ENCODE data around the gene YARS1.

The YARS1 gene

GRCh38 chr1:32770221-32770731 lies 46.9 kb downstream of the YARS1 start:
- Histone ChIP-seq H3K4me3 (ENCODE audit: low read length) (no peak overlapping the region), H3K36me3 (replicated peaks; ENCODE audit: insufficient read depth, low read length) (0 out of 2 replicates have a peak, but pooled peaks cover 1% of the 10 kb centered on the region), H3K27me3 (replicated peaks; ENCODE audit: insufficient read depth, low read length) (no peaks in the 10 kb centered on the region), H2AFZ (ENCODE audit: low read length) (no peak overlapping the region), H3K4me2 (ENCODE audit: low read depth, low read length) (no peak overlapping the region), H3K27ac (ENCODE audit: low read length) (no peak overlapping the region), H3K9me2 (replicated peaks; ENCODE audit: insufficient read depth, low read length) (no peaks in the 10 kb centered on the region), H3F3A (ENCODE audit: insufficient read depth, low read length) (peaks cover 17% of the 10 kb centered on the region), H3K9ac (ENCODE audit: low read length) (no peak overlapping the region), H3K9me3 (replicated peaks; ENCODE audit: insufficient read depth, low read length) (no peaks in the 10 kb centered on the region), H3K4me1 (ENCODE audit: low read length) (no peaks in the 10 kb centered on the region), H4K20me1 (ENCODE audit: insufficient read depth, low read length) (0 out of 2 replicates have a peak, but pooled peaks cover 4% of the 10 kb centered on the region), H3K79me2 (ENCODE audit: low read length) (no peaks in the 10 kb centered on the region)
- DNase-seq: no peak
- TF ChIP-seq CTCF (IDR thresholded peaks at IDR 0.05; ENCODE audit: low read length): no peak
- no peak for TF ChIP-seq EZH2phosphoT487 (IDR thresholded peaks at IDR 0.05; ENCODE audit: low read length)
- no peak for TF ChIP-seq EZH2 (optimal IDR thresholded peaks at IDR 0.05; ENCODE audit: low read depth, low read length)

- no peaks in the 10 kb centered on the region for H3K79me2 ChIP-seq (ENCODE audit: low read length)
- H3K9me2 ChIP-seq (replicated peaks; ENCODE audit: insufficient read depth, low read length): no peaks in the 10 kb centered on the region
- no peak overlapping the region for H3K4me2 ChIP-seq (ENCODE audit: low read depth, low read length)
- no peak overlapping the region for H3K4me3 ChIP-seq (ENCODE audit: low read length)
- no peak for TF ChIP-seq EZH2phosphoT487 (IDR thresholded peaks at IDR 0.05; ENCODE audit: low read length)
- H3K4me1 ChIP-seq (ENCODE audit: low read length): no peaks in the 10 kb centered on the region
- H3K36me3 ChIP-seq (replicated peaks; ENCODE audit: insufficient read depth, low read length): no peaks in the 10 kb centered on the region
- H3F3A ChIP-seq (ENCODE audit: insufficient read depth, low read length): peaks cover 14% of the 10 kb centered on the region
- 0 out of 2 replicates have a peak, but pooled peaks cover 4% of the 10 kb centered on the region for H4K20me1 ChIP-seq (ENCODE audit: insufficient read depth, low read length)
- no peaks in the 10 kb centered on the region for H3K27me3 ChIP-seq (replicated peaks; ENCODE audit: insufficient read depth, low read length)
- H3K27ac ChIP-seq (ENCODE audit: low read length): no peak overlapping the region
- no peak overlapping the region for H2AFZ ChIP-seq (ENCODE audit: low read length)
- DNase-seq: no peak
- no peaks in the 10 kb centered on the region for H3K9me3 ChIP-seq (replicated peaks; ENCODE audit: insufficient read depth, low read length)
- H3K9ac ChIP-seq (ENCODE audit: low read length): no peak overlapping the region
These were observed 47.5 kb downstream of the YARS1 start for GRCh38 chr1:32769524-32770220.

GRCh38 chr1:32768110-32768850 lies 48.9 kb downstream of the YARS1 start:
- no peak for DNase-seq
- H3K27ac ChIP-seq (ENCODE audit: low read length): no peak overlapping the region
- peaks cover 4% of the 10 kb centered on the region for H3F3A ChIP-seq (ENCODE audit: insufficient read depth, low read length)

More at GRCh38 chr1:32768110-32768850, 48.9 kb downstream of the YARS1 start:
- no peak overlapping the region for H3K9ac ChIP-seq (ENCODE audit: low read length)
- no peaks in the 10 kb centered on the region for H3K9me3 ChIP-seq (replicated peaks; ENCODE audit: insufficient read depth, low read length)
- H2AFZ ChIP-seq (ENCODE audit: low read length): no peak overlapping the region
- H3K36me3 ChIP-seq (replicated peaks; ENCODE audit: insufficient read depth, low read length): no peaks in the 10 kb centered on the region
- H3K4me3 ChIP-seq (ENCODE audit: low read length): no peak overlapping the region
- H3K9me2 ChIP-seq (replicated peaks; ENCODE audit: insufficient read depth, low read length): no peaks in the 10 kb centered on the region
- TF ChIP-seq EZH2phosphoT487 (IDR thresholded peaks at IDR 0.05; ENCODE audit: low read length): no peak
- TF ChIP-seq CTCF (IDR thresholded peaks at IDR 0.05; ENCODE audit: low read length): no peak
- no peak for TF ChIP-seq EZH2 (optimal IDR thresholded peaks at IDR 0.05; ENCODE audit: low read depth, low read length)
- no peaks in the 10 kb centered on the region for H3K27me3 ChIP-seq (replicated peaks; ENCODE audit: insufficient read depth, low read length)
- no peak overlapping the region for H3K4me2 ChIP-seq (ENCODE audit: low read depth, low read length)
- H3K79me2 ChIP-seq (ENCODE audit: low read length): no peaks in the 10 kb centered on the region
- H4K20me1 ChIP-seq (ENCODE audit: insufficient read depth, low read length): 0 out of 2 replicates have a peak, but pooled peaks cover 2% of the 10 kb centered on the region
- no peaks in the 10 kb centered on the region for H3K4me1 ChIP-seq (ENCODE audit: low read length)
